OCI-LY3 (cell line): ENCODE data around the gene DNMT3L.

Experiments used
- H2AFZ ChIP-seq: fragments of 200-600, 300-600 bp; shearing (Covaris generic); 2 replicates; pipeline ENCODE4 v1.6.0; 2014; ENCODE audit warnings: antibody characterized with exemption, low read depth, low read length
- H3K27ac ChIP-seq: fragments of 200-600, 300-600 bp; sonication (generic); 2 replicates; pipeline ENCODE4 v1.5.1; 2014; ENCODE audit warnings: mild to moderate bottlenecking, low read length, moderate library complexity, mixed read lengths
- H3K27me3 ChIP-seq: fragments of 200-600, 300-600 bp; sonication (generic); 2 replicates; pipeline ENCODE4 v1.6.1; 2014; ENCODE audit warnings: low read depth, low read length, mixed read lengths
- H3K36me3 ChIP-seq: fragments of 200-600, 300-600 bp; sonication (generic); replicated peaks from 2 replicates; pipeline ENCODE3; 2014; ENCODE audit warnings: low read depth, low read length, mixed read lengths
- H3K4me1 ChIP-seq: fragments of 300-600, 200-600 bp; sonication (generic); 2 replicates; pipeline ENCODE4 v1.6.1; 2014; ENCODE audit warnings: low read length, mixed read lengths
- H3K4me2 ChIP-seq: fragments of 200-600, 300-600 bp; sonication (generic); 2 replicates; pipeline ENCODE4 v1.6.1; 2014; ENCODE audit warnings: low read length, mixed read lengths
- H3K4me3 ChIP-seq: fragments of 300-600, 200-600 bp; sonication (generic); 2 replicates; pipeline ENCODE4 v1.5.1; 2014; ENCODE audit warnings: antibody characterized with exemption, mild to moderate bottlenecking, low read length, moderate library complexity
- H3K79me2 ChIP-seq: fragments of 300-600, 200-600 bp; shearing (Covaris generic); 2 replicates; pipeline ENCODE4 v1.6.1; 2014; ENCODE audit warnings: mild to moderate bottlenecking, low read length, mixed read lengths
- H3K9ac ChIP-seq: fragments of 300-600, 200-600 bp; shearing (Covaris generic); 2 replicates; pipeline ENCODE4 v1.6.0; 2014; ENCODE audit warnings: mild to moderate bottlenecking, low read length, moderate library complexity
- H3K9me3 ChIP-seq: fragments of 200-600, 300-600 bp; shearing (Covaris generic); 2 replicates; pipeline ENCODE4 v1.6.1; 2014; ENCODE audit warnings: low read length, mixed read lengths; ENCODE audit not compliant: insufficient read depth
- H4K20me1 ChIP-seq: fragments of 200-600, 300-600 bp; sonication (generic); 2 replicates; pipeline ENCODE4 v1.6.1; 2016; ENCODE audit warnings: low read length, mixed read lengths; ENCODE audit not compliant: insufficient read depth
- CTCF ChIP-seq: fragments of 200-600, 300-600 bp; sonication (generic); IDR thresholded peaks from 2 replicates; pipeline ENCODE4 v1.5.1; 2014; ENCODE audit warnings: antibody characterized with exemption, low read length, low read depth
- EZH2phosphoT487 ChIP-seq: fragments of 200-600 bp; shearing (Covaris generic); IDR thresholded peaks from 2 replicates; pipeline ENCODE4 v1.6.1; 2018; ENCODE audit warnings: antibody characterized with exemption, mixed run types, low read depth

The DNMT3L gene

GRCh38 chr21:44279354-44280260, 17.9 kb upstream of the DNMT3L start:
- Histone ChIP-seq H3K4me3 (no peak overlapping the region), H3K4me2 (no peak overlapping the region), H3K4me1 (peaks cover 28% of the 10 kb centered on the region), H4K20me1 (no peaks in the 10 kb centered on the region), H3K36me3 (no peaks in the 10 kb centered on the region), H3K27ac (no peak overlapping the region), H3K9ac (no peak overlapping the region), H2AFZ (no peak overlapping the region), H3K9me3 (no peaks in the 10 kb centered on the region), H3K27me3 (no peaks in the 10 kb centered on the region), H3K79me2 (no peaks in the 10 kb centered on the region)
- no peak for TF ChIP-seq CTCF
- TF ChIP-seq EZH2phosphoT487, result no peak

GRCh38 chr21:44275041-44275440, 13.3 kb upstream of the DNMT3L start:
- Histone ChIP-seq H3K9ac (no peak overlapping the region), H4K20me1 (no peaks in the 10 kb centered on the region)
- TF ChIP-seq CTCF, result no peak
- TF ChIP-seq EZH2phosphoT487, result no peak

GRCh38 chr21:44273046-44273445, 11.3 kb upstream of the DNMT3L start:
- no peaks in the 10 kb centered on the region for H3K79me2 ChIP-seq
- no peak overlapping the region for H3K4me3 ChIP-seq
- H3K27ac ChIP-seq, result no peak overlapping the region
- no peak overlapping the region for H3K4me2 ChIP-seq
- H3K4me1 ChIP-seq, result peaks cover 2% of the 10 kb centered on the region
- no peaks in the 10 kb centered on the region for H4K20me1 ChIP-seq
- H3K9ac ChIP-seq, result no peak overlapping the region
- H3K36me3 ChIP-seq, result no peaks in the 10 kb centered on the region
- TF ChIP-seq EZH2phosphoT487 (no peak), CTCF (no peak)
- H3K9me3 ChIP-seq, result no peaks in the 10 kb centered on the region
- H2AFZ ChIP-seq, result no peak overlapping the region
- no peaks in the 10 kb centered on the region for H3K27me3 ChIP-seq

More at GRCh38 chr21:44275041-44275440, 13.3 kb upstream of the DNMT3L start:
- Histone ChIP-seq H3K4me2 (no peak overlapping the region), H3K27me3 (no peaks in the 10 kb centered on the region), H3K79me2 (no peaks in the 10 kb centered on the region), H2AFZ (no peak overlapping the region), H3K27ac (no peak overlapping the region), H3K36me3 (no peaks in the 10 kb centered on the region), H3K9me3 (no peaks in the 10 kb centered on the region), H3K4me1 (no peaks in the 10 kb centered on the region), H3K4me3 (no peak overlapping the region)

- Histone ChIP-seq H3K79me2 (no peaks in the 10 kb centered on the region), H3K4me1 (peaks cover 8% of the 10 kb centered on the region), H3K4me2 (no peak overlapping the region), H2AFZ (no peak overlapping the region), H3K36me3 (no peaks in the 10 kb centered on the region), H4K20me1 (no peaks in the 10 kb centered on the region), H3K4me3 (no peak overlapping the region), H3K27ac (no peak overlapping the region), H3K9ac (no peak overlapping the region), H3K9me3 (no peaks in the 10 kb centered on the region), H3K27me3 (no peaks in the 10 kb centered on the region)
- TF ChIP-seq CTCF (no peak), EZH2phosphoT487 (no peak)
These were observed 10.7 kb upstream of the DNMT3L start for GRCh38 chr21:44272284-44272858.
